Measurements from ENCODE around the gene NOL7. TPM values are rescaled to one million over a fixed set of nuclear protein-coding genes. Genes with fewer than 3 reads are reported as not detected.
A peak's percentile ranks its signal among the peaks of the same experiment; 100 is the strongest.

Gene NOL7
- total RNA-seq, 1 experiment from 2014 or later = 73.7 TPM

DNA sequence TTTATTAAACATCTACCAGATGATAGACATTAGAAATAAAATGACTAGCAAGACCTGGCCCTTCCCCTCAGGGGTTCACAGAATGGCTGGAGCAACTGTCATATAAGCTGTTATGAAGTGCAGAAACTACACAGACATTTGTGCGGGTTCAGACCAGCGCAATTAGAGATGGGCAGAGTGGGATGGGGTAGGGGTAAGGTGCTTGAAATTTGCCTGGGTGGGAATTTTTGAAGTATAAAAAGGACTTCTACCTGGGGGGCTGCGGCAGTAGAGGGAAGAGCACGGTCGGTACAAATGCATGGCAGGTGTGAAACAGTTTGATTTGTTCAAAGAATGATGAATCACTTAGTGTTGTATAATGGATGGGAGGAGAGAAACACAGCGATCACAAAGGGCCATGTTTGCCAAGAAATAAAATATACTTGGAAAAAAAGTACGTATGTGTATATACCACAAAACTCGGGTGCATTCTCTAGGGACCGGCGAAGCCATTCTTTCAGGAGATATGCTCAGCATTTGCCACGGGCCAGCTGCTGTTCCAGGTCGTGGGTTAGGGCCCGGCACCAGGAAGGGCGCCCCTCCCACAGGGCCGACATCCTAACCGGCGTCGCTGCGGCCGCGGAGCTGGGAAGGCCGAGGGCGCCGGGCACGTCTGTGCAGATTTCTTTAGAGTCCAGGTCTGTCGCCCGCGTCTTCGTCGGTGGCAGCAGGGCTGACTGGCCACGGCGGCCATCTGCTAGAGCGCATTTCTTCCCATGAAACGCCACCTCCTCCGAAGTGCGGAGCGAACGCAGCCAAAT, 809 bp upstream of the NOL7 start:
- Histone ChIP-seq H2AFZ (ENCODE audit: low read depth, low read length, poor library complexity, severe bottlenecking) (peak overlapping the region; percentile 34), H3K9ac (ENCODE audit: low read length) (peak overlapping the region; percentile 87), H3K4me1 (ENCODE audit: control insufficient read depth in 1 of 2, insufficient read depth in 2 of 2, low read length in 2 of 2) (peaks cover 11 to 23% of the 10 kb centered on the region in 2 experiments; a peak in 3 of 4 replicates), H3K27me3 (ENCODE audit: insufficient read depth, low read length) (no peaks in the 10 kb centered on the region), H3K4me3 (replicated peaks in 1 of 2; ENCODE audit: low read depth in 1 of 2, low read length in 2 of 2) (peak overlapping the region; percentile 94 to 98), H3K79me2 (ENCODE audit: insufficient read depth, low read length) (peaks cover 38% of the 10 kb centered on the region), H3K9me2 (ENCODE audit: insufficient read depth) (no peaks in the 10 kb centered on the region), H3K27ac (ENCODE audit: low read depth, low read length) (peak overlapping the region; percentile 71), H3K36me3 (ENCODE audit: control insufficient read depth in 1 of 2, insufficient read depth in 2 of 2, low read length in 2 of 2) (peaks cover 25 to 26% of the 10 kb centered on the region in 2 experiments; a peak in 3 of 4 replicates), H4K20me1 (ENCODE audit: insufficient read depth) (peaks cover 7% of the 10 kb centered on the region; the same call in 1 of the 2 replicates), H3K9me3 (ENCODE audit: control insufficient read depth in 1 of 2, insufficient read depth in 1 of 2, low read depth in 1 of 2, low read length in 2 of 2) (no peaks in the 10 kb centered on the region), H3K4me2 (ENCODE audit: low read length) (peak overlapping the region; percentile 76)
- ATAC-seq = peak; percentile 36
- ChIA-PET POLR2A (interaction anchor here (0.9 to 1.2 kb wide), 4 partner anchors 9 to 286 kb away, joined by 3 to 5 read pairs (median 3); partner anchors contain the start of gene TBC1D7), CTCF (interaction anchor here (1.1 to 2.5 kb wide), 4 partner anchors 10 to 279 kb away, joined by 3 to 20 read pairs (median 8); partner anchors contain the start of gene SIRT5), RAD21 (ENCODE audit: low non-redundant PET in 1 of 2, low total read pairs in 2 of 2, uncharacterized antibody in 2 of 2, unreplicated experiment in 2 of 2) (interaction anchor here in 1 of 2 experiments (1.7 kb wide), 1 partner anchor 39 kb away, joined by 4 read pairs; the partner anchor contains the start of gene SIRT5)
- DNase-seq (ENCODE audit: low read depth, low spot score) = no peak
- TF ChIP-seq YY1 (IDR thresholded peaks at IDR 0.05; ENCODE audit: extremely low read depth, insufficient replicate concordance, low read depth, low read length) = no peak
- no peak for TF ChIP-seq SRF (IDR thresholded peaks at IDR 0.05; ENCODE audit: low read depth)
- TF ChIP-seq SIN3A (IDR thresholded peaks at IDR 0.05; ENCODE audit: low read depth) = no peak
- TF ChIP-seq, protein P1, sequence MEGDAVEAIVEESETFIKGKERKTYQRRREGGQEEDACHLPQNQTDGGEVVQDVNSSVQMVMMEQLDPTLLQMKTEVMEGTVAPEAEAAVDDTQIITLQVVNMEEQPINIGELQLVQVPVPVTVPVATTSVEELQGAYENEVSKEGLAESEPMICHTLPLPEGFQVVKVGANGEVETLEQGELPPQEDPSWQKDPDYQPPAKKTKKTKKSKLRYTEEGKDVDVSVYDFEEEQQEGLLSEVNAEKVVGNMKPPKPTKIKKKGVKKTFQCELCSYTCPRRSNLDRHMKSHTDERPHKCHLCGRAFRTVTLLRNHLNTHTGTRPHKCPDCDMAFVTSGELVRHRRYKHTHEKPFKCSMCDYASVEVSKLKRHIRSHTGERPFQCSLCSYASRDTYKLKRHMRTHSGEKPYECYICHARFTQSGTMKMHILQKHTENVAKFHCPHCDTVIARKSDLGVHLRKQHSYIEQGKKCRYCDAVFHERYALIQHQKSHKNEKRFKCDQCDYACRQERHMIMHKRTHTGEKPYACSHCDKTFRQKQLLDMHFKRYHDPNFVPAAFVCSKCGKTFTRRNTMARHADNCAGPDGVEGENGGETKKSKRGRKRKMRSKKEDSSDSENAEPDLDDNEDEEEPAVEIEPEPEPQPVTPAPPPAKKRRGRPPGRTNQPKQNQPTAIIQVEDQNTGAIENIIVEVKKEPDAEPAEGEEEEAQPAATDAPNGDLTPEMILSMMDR (IDR thresholded peaks at IDR 0.05 in 2 of 3, conservative IDR thresholded peaks at IDR 0.05 in 1 of 3; ENCODE audit: borderline replicate concordance in 1 of 3, insufficient read depth in 1 of 3, low read depth in 2 of 3, low read length in 2 of 3) = no peak
- TF ChIP-seq EZH2 (IDR thresholded peaks at IDR 0.05) = no peak
- TF ChIP-seq SP1 (IDR thresholded peaks at IDR 0.05; ENCODE audit: low read depth) = no peak
- TF ChIP-seq POLR2AphosphoS5 (IDR thresholded peaks at IDR 0.05; ENCODE audit: low read depth, low read length) = no peak
- no peak for TF ChIP-seq ZFX (IDR thresholded peaks at IDR 0.05)
- TSS peak; percentile 76 for BruUV-seq (replicated peaks)
- intact Hi-C loops (cut with micrococcal nuclease) = loop anchor here (2.0 kb wide), 1 partner anchor 40 kb away; the partner anchor contains the start of gene SIRT5
